ENCODE measurements around the gene DUS3L.
A peak's percentile ranks its signal among the peaks of the same experiment; 100 is the strongest.

DUS3L gene

DNA sequence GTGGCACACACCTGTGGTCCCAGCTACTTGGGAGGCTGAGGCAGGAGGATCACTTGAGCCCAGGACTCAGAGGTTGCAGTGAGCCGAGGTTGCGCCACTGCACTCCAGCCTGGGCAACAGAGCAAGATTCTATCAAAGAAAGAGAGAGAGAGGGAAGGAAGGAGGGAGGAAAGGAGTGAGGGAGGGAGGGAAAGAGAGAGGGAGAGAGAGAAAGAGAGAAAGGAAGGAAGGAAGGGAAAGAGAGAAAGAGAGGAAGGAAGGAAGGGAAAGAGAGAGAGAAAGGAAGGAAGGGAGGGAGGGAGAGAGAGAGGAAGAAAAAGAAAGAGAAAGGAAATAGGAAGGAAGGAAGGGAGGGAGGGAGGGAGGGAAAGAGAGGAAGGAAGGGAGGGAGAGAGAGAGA is 26.3 kb upstream of the DUS3L start:
- Histone ChIP-seq H3K36me3 (ENCODE audit: control insufficient read depth in 1 of 2, insufficient read depth in 2 of 2, low read length in 2 of 2) (no peaks in the 10 kb centered on the region), H3K9me3 (ENCODE audit: control insufficient read depth in 1 of 2, low read length in 2 of 2) (no peaks in the 10 kb centered on the region), H3K4me1 (ENCODE audit: control insufficient read depth in 1 of 2, insufficient read depth in 2 of 2, low read length in 2 of 2) (peaks cover 0 to 8% of the 10 kb centered on the region in 2 donors), H3K27ac (ENCODE audit: low read length) (no peak overlapping the region), H3K27me3 (ENCODE audit: low read depth, low read length) (no peaks in the 10 kb centered on the region), H3K4me3 (ENCODE audit: low read depth in 1 of 2, low read length in 2 of 2) (no peak overlapping the region)

DNA sequence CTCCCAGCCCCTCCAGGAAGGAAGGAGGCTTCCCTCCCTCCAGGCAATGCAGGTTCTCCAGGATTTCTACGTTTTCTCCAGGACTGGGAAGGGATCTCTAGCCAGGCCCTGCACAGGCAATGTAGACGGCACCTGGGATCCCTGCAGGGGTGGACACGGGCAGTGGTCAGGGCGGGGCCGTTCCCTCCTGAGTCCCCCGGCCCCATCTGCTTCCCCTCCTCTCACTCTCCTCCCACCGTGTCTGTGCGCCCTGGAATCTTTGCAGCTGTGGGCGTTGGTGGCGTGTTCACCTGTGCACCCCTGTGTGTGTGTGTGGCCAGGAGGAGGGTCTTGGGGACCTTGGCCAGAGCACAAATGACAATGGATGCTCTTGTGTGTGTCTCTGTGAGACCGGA is 23.9 kb upstream of the DUS3L start:
- Histone ChIP-seq H3K27ac (ENCODE audit: low read length) (no peak overlapping the region), H3K4me3 (ENCODE audit: low read depth in 1 of 2, low read length in 2 of 2) (no peak overlapping the region), H3K36me3 (ENCODE audit: control insufficient read depth in 1 of 2, insufficient read depth in 2 of 2, low read length in 2 of 2) (no peaks in the 10 kb centered on the region), H3K4me1 (ENCODE audit: control insufficient read depth in 1 of 2, insufficient read depth in 2 of 2, low read length in 2 of 2) (no peaks in the 10 kb centered on the region), H3K27me3 (ENCODE audit: low read depth, low read length) (no peaks in the 10 kb centered on the region), H3K9me3 (ENCODE audit: control insufficient read depth in 1 of 2, low read length in 2 of 2) (no peaks in the 10 kb centered on the region)

DNA sequence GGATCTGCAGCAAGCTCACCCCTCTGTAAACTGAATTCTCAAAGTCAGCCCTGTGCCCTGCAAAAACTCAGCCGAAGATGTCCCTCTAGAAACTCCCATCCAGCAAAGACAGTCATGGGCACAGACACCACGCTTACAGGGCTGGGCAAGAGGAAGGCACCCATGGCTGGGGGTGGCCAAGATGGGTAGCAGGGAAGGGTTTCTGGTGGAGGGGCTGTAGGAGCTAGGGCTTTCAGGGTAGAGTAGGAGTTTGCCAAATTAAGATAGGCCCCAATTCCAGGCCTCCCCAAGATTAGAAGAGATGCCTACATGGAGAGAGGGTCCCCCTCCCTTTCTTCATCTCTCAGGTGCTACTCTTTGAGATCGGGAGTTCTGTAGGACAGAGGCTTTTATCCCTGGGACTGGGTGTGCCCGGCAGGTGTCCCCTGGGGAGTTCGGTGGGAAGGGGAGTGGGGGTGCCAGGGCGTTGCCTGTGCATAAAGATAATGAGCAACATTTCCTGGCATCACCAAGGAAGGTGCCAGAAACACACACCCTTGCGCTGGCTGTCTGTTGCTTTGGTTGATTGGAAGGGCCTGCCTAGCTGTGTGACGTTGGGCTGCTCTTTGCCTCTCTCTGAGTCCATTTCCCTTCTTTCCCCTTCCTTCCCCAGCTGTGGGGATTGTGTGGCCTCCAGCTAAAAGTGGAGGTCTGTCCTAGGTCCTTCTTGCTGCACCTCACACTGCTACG is 23.3 kb upstream of the DUS3L start:
- Histone ChIP-seq H3K27me3 (ENCODE audit: low read depth, low read length) (no peaks in the 10 kb centered on the region), H3K9me3 (ENCODE audit: control insufficient read depth in 1 of 2, low read length in 2 of 2) (no peaks in the 10 kb centered on the region), H3K4me3 (ENCODE audit: low read depth in 1 of 2, low read length in 2 of 2) (no peak overlapping the region), H3K27ac (ENCODE audit: low read length) (no peak overlapping the region), H3K36me3 (ENCODE audit: control insufficient read depth in 1 of 2, insufficient read depth in 2 of 2, low read length in 2 of 2) (no peaks in the 10 kb centered on the region), H3K4me1 (ENCODE audit: control insufficient read depth in 1 of 2, insufficient read depth in 2 of 2, low read length in 2 of 2) (no peaks in the 10 kb centered on the region)

GRCh38 chr19:5811117-5811516 is 20.2 kb upstream of the DUS3L start:
- H3K36me3 ChIP-seq (ENCODE audit: control insufficient read depth in 1 of 2, insufficient read depth in 2 of 2, low read length in 2 of 2): no peaks in the 10 kb centered on the region
- H3K27ac ChIP-seq (ENCODE audit: low read length): no peak overlapping the region
- H3K27me3 ChIP-seq (ENCODE audit: low read depth, low read length): no peaks in the 10 kb centered on the region
- peaks cover 0 to 3% of the 10 kb centered on the region in 2 donors for H3K4me1 ChIP-seq (ENCODE audit: control insufficient read depth in 1 of 2, insufficient read depth in 2 of 2, low read length in 2 of 2)
- no peaks in the 10 kb centered on the region for H3K9me3 ChIP-seq (ENCODE audit: control insufficient read depth in 1 of 2, low read length in 2 of 2)
- no peak overlapping the region for H3K4me3 ChIP-seq (ENCODE audit: low read depth in 1 of 2, low read length in 2 of 2)

GRCh38 chr19:5809469-5809868 is 18.5 kb upstream of the DUS3L start:
- H3K4me1 ChIP-seq (ENCODE audit: control insufficient read depth in 1 of 2, insufficient read depth in 2 of 2, low read length in 2 of 2): peaks cover 0 to 6% of the 10 kb centered on the region in 2 donors
- no peaks in the 10 kb centered on the region for H3K9me3 ChIP-seq (ENCODE audit: control insufficient read depth in 1 of 2, low read length in 2 of 2)
- no peaks in the 10 kb centered on the region for H3K36me3 ChIP-seq (ENCODE audit: control insufficient read depth in 1 of 2, insufficient read depth in 2 of 2, low read length in 2 of 2)
- H3K4me3 ChIP-seq (ENCODE audit: low read depth in 1 of 2, low read length in 2 of 2): no peak overlapping the region
- no peak overlapping the region for H3K27ac ChIP-seq (ENCODE audit: low read length)
- H3K27me3 ChIP-seq (ENCODE audit: low read depth, low read length): no peaks in the 10 kb centered on the region

GRCh38 chr19:5809053-5809452 is 18.1 kb upstream of the DUS3L start:
- peaks cover 0 to 6% of the 10 kb centered on the region in 2 donors for H3K4me1 ChIP-seq (ENCODE audit: control insufficient read depth in 1 of 2, insufficient read depth in 2 of 2, low read length in 2 of 2)
- no peak overlapping the region for H3K4me3 ChIP-seq (ENCODE audit: low read depth in 1 of 2, low read length in 2 of 2)
- no peaks in the 10 kb centered on the region for H3K36me3 ChIP-seq (ENCODE audit: control insufficient read depth in 1 of 2, insufficient read depth in 2 of 2, low read length in 2 of 2)
- no peaks in the 10 kb centered on the region for H3K9me3 ChIP-seq (ENCODE audit: control insufficient read depth in 1 of 2, low read length in 2 of 2)
- no peak overlapping the region for H3K27ac ChIP-seq (ENCODE audit: low read length)
- H3K27me3 ChIP-seq (ENCODE audit: low read depth, low read length): no peaks in the 10 kb centered on the region

DNA sequence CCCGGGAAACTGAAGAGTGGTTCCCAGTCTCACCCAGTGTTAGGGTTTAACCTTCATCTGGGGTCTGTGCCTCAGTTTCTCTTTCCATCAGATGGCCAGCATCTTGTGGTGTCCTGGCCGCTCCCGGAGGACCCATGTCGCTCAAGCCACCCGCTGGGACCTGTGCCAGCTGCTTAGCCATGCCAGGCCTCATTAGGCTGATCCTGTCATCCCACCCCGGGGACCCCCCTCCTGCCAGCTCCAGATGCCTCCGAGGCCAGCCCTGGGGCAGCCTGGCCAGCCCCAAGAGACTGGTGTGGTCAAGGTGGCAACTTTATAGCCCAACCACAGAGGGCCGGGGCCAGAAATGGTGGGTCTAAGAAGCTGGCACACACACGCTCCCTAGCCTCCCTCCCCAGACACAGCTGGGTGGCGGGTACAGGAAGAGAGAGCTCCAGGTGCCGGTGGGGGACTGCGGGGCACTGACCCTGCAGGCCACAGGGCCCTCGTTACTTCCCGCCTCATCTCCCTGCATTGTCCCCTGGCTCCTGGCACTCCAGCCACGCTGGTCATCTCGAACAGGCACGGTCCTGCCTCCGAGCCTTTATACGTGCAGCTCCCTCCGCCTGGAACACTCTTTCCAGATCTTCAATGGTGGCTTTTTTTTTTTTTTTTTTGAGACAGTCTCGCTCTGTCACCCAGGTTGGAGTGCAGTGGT is 17.3 kb upstream of the DUS3L start:
- no peaks in the 10 kb centered on the region for H3K27me3 ChIP-seq (ENCODE audit: low read depth, low read length)
- H3K9me3 ChIP-seq (ENCODE audit: control insufficient read depth in 1 of 2, low read length in 2 of 2): no peaks in the 10 kb centered on the region
- no peak overlapping the region for H3K4me3 ChIP-seq (ENCODE audit: low read depth in 1 of 2, low read length in 2 of 2)
- H3K27ac ChIP-seq (ENCODE audit: low read length): no peak overlapping the region
- H3K36me3 ChIP-seq (ENCODE audit: control insufficient read depth in 1 of 2, insufficient read depth in 2 of 2, low read length in 2 of 2): no peaks in the 10 kb centered on the region
- peaks cover 0 to 12% of the 10 kb centered on the region in 2 donors for H3K4me1 ChIP-seq (ENCODE audit: control insufficient read depth in 1 of 2, insufficient read depth in 2 of 2, low read length in 2 of 2)

DNA sequence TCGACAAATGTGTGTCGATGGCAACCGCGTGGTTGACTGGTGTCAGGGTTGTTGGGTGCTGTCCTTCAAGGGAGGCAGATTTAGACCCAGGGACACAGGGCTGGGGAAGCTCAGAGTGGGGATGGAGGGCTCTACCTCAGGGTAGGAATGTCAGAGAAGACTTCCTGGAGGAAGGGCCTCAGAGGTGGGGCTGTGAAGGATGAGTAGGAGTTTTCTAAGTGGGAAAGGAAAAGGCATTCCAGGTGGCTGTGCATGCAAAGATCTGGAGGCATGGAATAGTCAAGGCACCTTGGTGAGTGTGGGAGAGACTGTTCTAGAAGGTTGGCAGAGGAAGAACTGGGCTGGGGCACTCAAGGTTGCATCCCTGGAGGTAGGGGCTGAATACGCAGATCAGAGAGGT is 15.9 kb upstream of the DUS3L start:
- no peak overlapping the region for H3K27ac ChIP-seq (ENCODE audit: low read length)
- no peaks in the 10 kb centered on the region for H3K9me3 ChIP-seq (ENCODE audit: control insufficient read depth in 1 of 2, low read length in 2 of 2)
- H3K4me3 ChIP-seq (ENCODE audit: low read depth in 1 of 2, low read length in 2 of 2): no peak overlapping the region
- no peaks in the 10 kb centered on the region for H3K36me3 ChIP-seq (ENCODE audit: control insufficient read depth in 1 of 2, insufficient read depth in 2 of 2, low read length in 2 of 2)
- peaks cover 2% of the 10 kb centered on the region for H3K27me3 ChIP-seq (ENCODE audit: low read depth, low read length)
- H3K4me1 ChIP-seq (ENCODE audit: control insufficient read depth in 1 of 2, insufficient read depth in 2 of 2, low read length in 2 of 2): peaks cover 0 to 12% of the 10 kb centered on the region in 2 donors

- H3K9me3 ChIP-seq (ENCODE audit: control insufficient read depth in 1 of 2, low read length in 2 of 2): no peaks in the 10 kb centered on the region
- H3K27ac ChIP-seq (ENCODE audit: low read length): no peak overlapping the region
- peaks cover 7% of the 10 kb centered on the region for H3K27me3 ChIP-seq (ENCODE audit: low read depth, low read length)
- no peaks in the 10 kb centered on the region for H3K36me3 ChIP-seq (ENCODE audit: control insufficient read depth in 1 of 2, insufficient read depth in 2 of 2, low read length in 2 of 2)
- peak overlapping the region in 1 of 2 donors; percentile 55 for H3K4me3 ChIP-seq (ENCODE audit: low read depth in 1 of 2, low read length in 2 of 2)
- H3K4me1 ChIP-seq (ENCODE audit: control insufficient read depth in 1 of 2, insufficient read depth in 2 of 2, low read length in 2 of 2): peaks cover 0 to 12% of the 10 kb centered on the region in 2 donors
Observed at GRCh38 chr19:5806133-5806489, 15.1 kb upstream of the DUS3L start.

DNA sequence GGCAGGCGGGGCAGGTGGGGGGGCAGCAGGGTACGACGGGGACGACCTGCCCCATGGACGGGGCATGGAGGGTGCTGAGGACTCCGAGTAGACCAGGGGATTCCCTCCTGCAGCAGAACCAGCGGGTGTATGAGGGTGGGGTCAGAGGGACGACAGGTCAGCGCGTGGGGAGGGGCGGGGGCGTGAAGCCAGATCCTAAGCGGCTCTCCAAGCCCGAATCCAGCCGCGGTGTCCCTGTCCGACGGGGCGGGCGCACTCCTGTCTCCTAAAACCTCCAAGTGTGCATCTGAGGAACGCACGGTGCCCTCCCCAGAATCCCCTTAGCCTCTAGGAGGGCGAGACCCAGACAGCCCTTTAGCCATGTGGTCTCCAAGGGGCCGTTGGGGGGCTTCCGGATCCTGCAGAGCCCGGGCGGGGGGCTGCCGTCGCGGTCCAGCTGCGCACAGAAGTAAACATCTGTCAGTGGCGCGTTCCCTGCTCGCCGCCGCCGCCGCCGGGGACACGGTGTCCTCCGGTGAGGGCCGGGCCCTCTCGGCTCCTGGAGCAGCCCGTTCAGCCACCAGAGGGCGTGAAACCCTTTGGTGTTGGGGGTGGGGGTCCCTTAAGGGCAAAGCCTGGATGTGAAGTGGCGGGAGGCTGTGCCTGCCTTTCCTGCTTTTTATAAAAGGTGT is 14.6 kb upstream of the DUS3L start:
- Histone ChIP-seq H3K9me3 (ENCODE audit: control insufficient read depth in 1 of 2, low read length in 2 of 2) (no peaks in the 10 kb centered on the region), H3K4me1 (ENCODE audit: control insufficient read depth in 1 of 2, insufficient read depth in 2 of 2, low read length in 2 of 2) (peaks cover 0 to 12% of the 10 kb centered on the region in 2 donors), H3K4me3 (ENCODE audit: low read depth in 1 of 2, low read length in 2 of 2) (peak overlapping the region in 1 of 2 donors; percentile 55), H3K27ac (ENCODE audit: low read length) (no peak overlapping the region), H3K27me3 (ENCODE audit: low read depth, low read length) (peaks cover 7% of the 10 kb centered on the region), H3K36me3 (ENCODE audit: control insufficient read depth in 1 of 2, insufficient read depth in 2 of 2, low read length in 2 of 2) (no peaks in the 10 kb centered on the region)

GRCh38 chr19:5804516-5805461 is 13.8 kb upstream of the DUS3L start, which contains the start of gene NRTN:
NRTN (plus strand) TSS chr19:5805067; CDS start chr19:5824166, 19,099 bp downstream.
- H3K4me3 ChIP-seq (ENCODE audit: low read depth in 1 of 2, low read length in 2 of 2): peak within 1 kb of the TSS; percentile 37 to 55
- no peaks in the 10 kb centered on the region for H3K36me3 ChIP-seq (ENCODE audit: control insufficient read depth in 1 of 2, insufficient read depth in 2 of 2, low read length in 2 of 2)
- peaks cover 7% of the 10 kb centered on the region for H3K27me3 ChIP-seq (ENCODE audit: low read depth, low read length)
- H3K9me3 ChIP-seq (ENCODE audit: control insufficient read depth in 1 of 2, low read length in 2 of 2): no peaks in the 10 kb centered on the region
- no peak within 1 kb of the TSS for H3K27ac ChIP-seq (ENCODE audit: low read length)
- H3K4me1 ChIP-seq (ENCODE audit: control insufficient read depth in 1 of 2, insufficient read depth in 2 of 2, low read length in 2 of 2): peaks cover 0 to 12% of the 10 kb centered on the region in 2 donors

Data from muscle layer of duodenum (tissue), 2 donors.